ENCODE measurements around the gene KRT74. TPM values are rescaled to one million over a fixed set of nuclear protein-coding genes. Genes with fewer than 3 reads are reported as not detected.

Gene KRT74
- total RNA-seq, 4 donors from 2014 or later: not detected

DNA sequence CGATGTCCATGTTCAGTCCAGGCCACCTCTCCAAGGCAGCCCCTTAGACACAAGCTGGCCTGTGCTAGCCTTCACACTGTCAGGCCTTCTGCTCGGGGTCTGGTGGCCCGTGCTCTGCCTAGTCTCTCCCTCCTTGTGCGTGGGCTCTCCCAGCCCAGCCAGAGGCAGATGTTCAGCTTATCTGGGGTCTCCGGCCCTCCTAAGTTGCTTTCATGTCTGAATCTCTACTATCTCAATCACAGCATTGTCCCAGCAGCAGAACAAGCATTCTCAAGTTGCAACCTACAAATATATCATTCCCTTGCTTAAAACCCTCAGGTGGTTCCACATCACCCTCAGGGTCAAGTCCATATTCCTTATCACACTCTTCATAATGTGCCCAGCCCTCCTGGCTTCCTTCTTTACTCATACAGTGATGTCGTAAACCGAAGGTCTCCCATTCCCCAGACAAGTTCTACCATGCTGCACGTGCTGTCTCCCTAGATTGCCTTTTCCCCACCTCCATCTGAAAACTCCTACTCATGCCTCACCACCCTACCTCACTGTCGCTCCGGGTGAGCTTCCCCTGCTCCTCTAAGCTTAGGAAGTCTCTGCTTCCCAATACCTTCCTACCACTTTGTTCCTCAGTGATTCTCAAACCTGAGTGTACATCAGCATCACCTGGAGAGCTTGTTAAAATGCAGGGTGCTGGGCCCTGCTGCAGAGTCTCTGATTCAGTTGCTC, 43.2 kb upstream of the KRT74 start:
- TF ChIP-seq, protein P1, sequence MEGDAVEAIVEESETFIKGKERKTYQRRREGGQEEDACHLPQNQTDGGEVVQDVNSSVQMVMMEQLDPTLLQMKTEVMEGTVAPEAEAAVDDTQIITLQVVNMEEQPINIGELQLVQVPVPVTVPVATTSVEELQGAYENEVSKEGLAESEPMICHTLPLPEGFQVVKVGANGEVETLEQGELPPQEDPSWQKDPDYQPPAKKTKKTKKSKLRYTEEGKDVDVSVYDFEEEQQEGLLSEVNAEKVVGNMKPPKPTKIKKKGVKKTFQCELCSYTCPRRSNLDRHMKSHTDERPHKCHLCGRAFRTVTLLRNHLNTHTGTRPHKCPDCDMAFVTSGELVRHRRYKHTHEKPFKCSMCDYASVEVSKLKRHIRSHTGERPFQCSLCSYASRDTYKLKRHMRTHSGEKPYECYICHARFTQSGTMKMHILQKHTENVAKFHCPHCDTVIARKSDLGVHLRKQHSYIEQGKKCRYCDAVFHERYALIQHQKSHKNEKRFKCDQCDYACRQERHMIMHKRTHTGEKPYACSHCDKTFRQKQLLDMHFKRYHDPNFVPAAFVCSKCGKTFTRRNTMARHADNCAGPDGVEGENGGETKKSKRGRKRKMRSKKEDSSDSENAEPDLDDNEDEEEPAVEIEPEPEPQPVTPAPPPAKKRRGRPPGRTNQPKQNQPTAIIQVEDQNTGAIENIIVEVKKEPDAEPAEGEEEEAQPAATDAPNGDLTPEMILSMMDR (IDR thresholded peaks at IDR 0.05): no peak
- TF ChIP-seq POLR2A (IDR thresholded peaks at IDR 0.05): no peak
- H3K36me3 ChIP-seq: no peaks in the 10 kb centered on the region
- H3K27me3 ChIP-seq: no peaks in the 10 kb centered on the region
- H3K9me3 ChIP-seq: no peaks in the 10 kb centered on the region
- H3K27ac ChIP-seq: no peak overlapping the region
- no peaks in the 10 kb centered on the region for H3K4me1 ChIP-seq
- no peak for DNase-seq
- H3K4me3 ChIP-seq: no peak overlapping the region

DNA sequence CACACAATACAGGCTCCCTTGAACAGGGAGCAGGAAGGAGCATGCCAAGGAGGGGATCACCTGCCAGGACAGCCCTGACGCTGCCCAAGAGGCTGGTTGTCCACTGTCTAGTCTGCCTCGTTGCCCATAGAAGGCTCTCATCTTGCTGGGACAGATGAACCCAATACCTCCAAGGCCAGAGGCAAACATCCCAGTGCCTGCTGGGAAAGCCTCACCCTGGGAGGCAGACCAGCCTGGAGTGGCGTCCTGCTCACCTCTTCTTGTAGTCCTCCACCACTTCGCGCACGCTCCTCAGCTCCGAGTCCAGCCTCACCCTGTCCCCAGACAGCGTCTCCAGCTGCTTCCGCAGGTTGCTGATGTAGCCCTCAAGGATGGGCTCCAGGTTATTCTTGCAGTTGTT, 42.3 kb upstream of the KRT74 start:
- Histone ChIP-seq H3K9me3 (no peaks in the 10 kb centered on the region), H3K36me3 (no peaks in the 10 kb centered on the region), H3K27me3 (no peaks in the 10 kb centered on the region), H3K27ac (no peak overlapping the region), H3K4me3 (no peak overlapping the region), H3K4me1 (no peaks in the 10 kb centered on the region)
- no peak for DNase-seq
- TF ChIP-seq, protein P1 (IDR thresholded peaks at IDR 0.05): no peak
- no peak for TF ChIP-seq POLR2A (IDR thresholded peaks at IDR 0.05)

DNA sequence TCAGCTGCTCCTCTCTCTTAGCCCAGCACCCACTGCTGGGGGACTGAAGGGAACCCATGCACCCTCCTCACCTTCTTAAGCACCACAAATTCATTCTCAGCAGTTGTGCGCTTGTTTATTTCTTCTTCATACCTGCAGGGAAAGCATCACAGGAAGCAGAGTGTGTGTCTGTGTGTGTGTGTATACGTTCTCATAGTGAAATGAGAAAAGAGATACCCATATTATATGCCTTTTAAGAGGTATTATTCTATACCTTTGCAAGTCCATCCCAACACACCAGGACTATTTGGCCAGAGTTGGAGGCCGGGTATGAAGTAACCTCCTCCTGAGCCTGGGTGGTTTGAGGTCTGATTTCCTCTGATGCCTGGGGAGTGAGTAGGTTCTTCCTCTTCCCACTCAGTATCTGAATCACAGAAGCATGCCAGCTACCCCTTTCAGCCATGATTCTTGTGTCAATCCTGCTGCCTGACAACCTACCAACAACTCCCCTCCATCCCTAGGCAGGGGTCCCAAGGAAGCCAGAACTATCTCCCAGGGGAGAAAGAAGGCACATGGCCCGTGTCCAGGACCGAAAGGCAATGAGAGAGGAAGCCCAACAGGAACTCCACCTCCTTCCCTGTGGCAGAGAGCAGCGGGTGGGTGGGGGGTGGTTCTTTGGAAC, 41.7 kb upstream of the KRT74 start:
- Histone ChIP-seq H3K27me3 (no peaks in the 10 kb centered on the region), H3K4me3 (no peak overlapping the region), H3K9me3 (no peaks in the 10 kb centered on the region), H3K36me3 (no peaks in the 10 kb centered on the region), H3K4me1 (no peaks in the 10 kb centered on the region), H3K27ac (no peak overlapping the region)
- no peak for TF ChIP-seq POLR2A (IDR thresholded peaks at IDR 0.05)
- TF ChIP-seq, protein P1 (IDR thresholded peaks at IDR 0.05): no peak
- no peak for DNase-seq

DNA sequence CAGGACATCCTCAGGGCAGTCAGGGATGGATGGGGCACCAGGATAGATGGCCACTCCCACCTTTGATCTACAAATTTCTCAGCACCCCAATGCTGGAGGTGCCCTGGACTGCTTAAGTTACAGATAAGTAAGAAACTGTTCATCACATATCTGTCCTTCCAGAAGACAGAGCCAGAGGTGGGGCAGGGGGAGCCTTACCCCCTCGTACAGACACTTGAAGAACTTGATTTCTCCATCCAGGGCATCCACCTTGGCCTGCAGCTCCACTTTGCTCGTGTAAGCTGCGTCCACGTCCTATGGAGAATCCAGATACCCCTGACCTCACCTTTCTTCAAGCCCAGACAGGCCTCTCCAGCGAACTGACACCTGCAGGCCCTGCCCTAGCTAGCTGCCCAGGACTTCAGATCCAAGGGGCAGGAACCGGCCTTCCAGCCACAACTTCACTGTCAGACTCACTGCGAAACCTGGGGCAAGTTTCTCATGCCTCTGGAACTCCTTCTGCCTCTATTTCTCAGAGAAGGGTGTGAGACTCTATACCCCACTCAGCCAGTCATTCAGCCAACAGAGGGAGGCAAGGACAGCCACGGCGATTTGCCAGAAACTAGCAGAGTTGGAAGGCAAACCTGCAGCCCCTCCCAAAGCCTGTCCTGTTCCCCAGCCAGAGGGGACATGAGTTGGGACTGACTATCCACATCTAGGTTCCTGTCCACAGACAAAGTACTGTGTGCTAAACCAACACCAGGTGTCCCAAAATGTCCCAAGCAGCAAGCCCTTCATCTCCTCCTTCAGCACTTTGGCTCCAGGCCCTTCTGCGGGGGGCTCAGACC, 41.0 kb upstream of the KRT74 start:
- no peak for DNase-seq
- no peak overlapping the region for H3K4me3 ChIP-seq
- H3K27ac ChIP-seq: no peak overlapping the region
- H3K4me1 ChIP-seq: no peaks in the 10 kb centered on the region
- no peaks in the 10 kb centered on the region for H3K9me3 ChIP-seq
- no peaks in the 10 kb centered on the region for H3K27me3 ChIP-seq
- H3K36me3 ChIP-seq: no peaks in the 10 kb centered on the region
- TF ChIP-seq, protein P1 (IDR thresholded peaks at IDR 0.05): no peak
- TF ChIP-seq POLR2A (IDR thresholded peaks at IDR 0.05): no peak

DNA sequence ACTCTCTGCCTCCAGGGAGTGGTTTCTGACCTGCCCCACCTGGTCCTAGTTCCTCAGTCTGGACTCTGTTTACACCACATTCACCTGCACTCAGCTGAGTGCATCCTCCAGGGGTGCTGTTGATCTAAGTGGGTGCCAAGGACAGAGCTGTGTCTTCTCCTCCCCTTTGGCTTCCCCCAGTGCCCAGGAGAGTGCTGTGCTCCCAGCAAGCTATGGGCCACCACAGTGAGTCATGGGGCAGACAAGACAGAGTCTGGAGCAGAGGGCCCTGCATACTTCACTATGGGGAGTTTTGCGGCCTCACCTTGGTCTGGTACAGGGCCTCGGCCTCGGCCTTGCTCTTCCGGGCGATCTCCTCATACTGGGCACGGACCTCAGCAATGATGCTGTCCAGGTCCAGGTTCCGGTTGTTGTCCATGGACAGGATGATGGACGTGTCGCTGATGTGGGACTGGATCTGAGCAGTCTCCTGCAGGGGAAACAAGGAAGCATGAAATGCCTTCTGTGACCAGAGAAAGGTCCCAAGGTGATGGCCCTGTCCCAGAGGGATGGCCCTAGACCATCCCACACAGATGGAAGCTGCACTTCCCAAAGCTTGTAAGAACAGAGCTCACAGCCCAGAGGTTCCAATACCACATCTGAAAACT, 39.9 kb upstream of the KRT74 start:
- DNase-seq: no peak

More for the DNA sequence above, 39.9 kb upstream of the KRT74 start:
- TF ChIP-seq, protein P1 (IDR thresholded peaks at IDR 0.05): no peak
- Histone ChIP-seq H3K27ac (no peak overlapping the region), H3K36me3 (no peaks in the 10 kb centered on the region), H3K27me3 (no peaks in the 10 kb centered on the region), H3K9me3 (no peaks in the 10 kb centered on the region), H3K4me1 (no peaks in the 10 kb centered on the region), H3K4me3 (no peak overlapping the region)

All from Peyer's patch (tissue), 4 donors.